ENCODE data around the gene CXXC4. TPM values are rescaled to one million over a fixed set of nuclear protein-coding genes. Genes with fewer than 3 reads are reported as not detected.

Gene CXXC4
- total RNA-seq, 3 donors from 2014 or later (not counting 1 experiment from before 2014, with no cell fraction given), result 0.77 to 2.1 (median 0.82) TPM

- Histone ChIP-seq H3K4me3 (ENCODE audit: low read length) (no peak overlapping the region), H3K36me3 (ENCODE audit: control insufficient read depth, insufficient read depth, low read length) (no peaks in the 10 kb centered on the region), H3K27me3 (ENCODE audit: control insufficient read depth, insufficient read depth, low read length) (no peaks in the 10 kb centered on the region), H3K9me3 (ENCODE audit: control insufficient read depth, insufficient read depth, low read length) (no peaks in the 10 kb centered on the region), H3K27ac (ENCODE audit: low read length) (no peak overlapping the region), H3K4me1 (ENCODE audit: control insufficient read depth, insufficient read depth, low read length) (no peaks in the 10 kb centered on the region)
- ATAC-seq (no peak), DNase-seq (no peak)
- H3K4me1 Mint-ChIP-seq, result no peaks in the 10 kb centered on the region
- intact Hi-C loops (cut with micrococcal nuclease), result no loop called here
- H3K27ac Mint-ChIP-seq, result no peak overlapping the region
- H3K27me3 Mint-ChIP-seq (ENCODE audit: low read depth in 2 of 2), result no peaks in the 10 kb centered on the region
- H3K36me3 Mint-ChIP-seq, result no peaks in the 10 kb centered on the region
- H3K9me3 Mint-ChIP-seq, result peaks cover 0 to 3% of the 10 kb centered on the region in 2 donors
- no peak overlapping the region for H3K4me3 Mint-ChIP-seq
- 94% methylated on average over 5 of the region's 5 CpGs for WGBS (ENCODE audit: insufficient coverage)
- no peak for TF ChIP-seq CTCF (IDR thresholded peaks at IDR 0.05)
Measured at GRCh38 chr4:104465619-104466018, 29.1 kb downstream of the CXXC4 start.

GRCh38 chr4:104465201-104465600 is 29.5 kb downstream of the CXXC4 start:
- Histone ChIP-seq H3K4me3 (ENCODE audit: low read length) (no peak overlapping the region), H3K4me1 (ENCODE audit: control insufficient read depth, insufficient read depth, low read length) (no peaks in the 10 kb centered on the region), H3K36me3 (ENCODE audit: control insufficient read depth, insufficient read depth, low read length) (no peaks in the 10 kb centered on the region), H3K9me3 (ENCODE audit: control insufficient read depth, insufficient read depth, low read length) (no peaks in the 10 kb centered on the region), H3K27me3 (ENCODE audit: control insufficient read depth, insufficient read depth, low read length) (no peaks in the 10 kb centered on the region), H3K27ac (ENCODE audit: low read length) (no peak overlapping the region)
- ATAC-seq (no peak), DNase-seq (no peak)
- H3K27ac Mint-ChIP-seq, result no peak overlapping the region
- no peaks in the 10 kb centered on the region for H3K4me1 Mint-ChIP-seq
- no peaks in the 10 kb centered on the region for H3K27me3 Mint-ChIP-seq (ENCODE audit: low read depth in 2 of 2)
- H3K9me3 Mint-ChIP-seq, result peaks cover 0 to 3% of the 10 kb centered on the region in 2 donors
- no peak overlapping the region for H3K4me3 Mint-ChIP-seq
- TF ChIP-seq CTCF (IDR thresholded peaks at IDR 0.05), result no peak
- intact Hi-C loops (cut with micrococcal nuclease), result no loop called here
- H3K36me3 Mint-ChIP-seq, result no peaks in the 10 kb centered on the region
- no CpG with 5 or more reads among the region's 1 CpG for WGBS (ENCODE audit: insufficient coverage)

- no peaks in the 10 kb centered on the region for H3K36me3 Mint-ChIP-seq
- no peaks in the 10 kb centered on the region for H3K4me1 Mint-ChIP-seq
- no peak overlapping the region for H3K4me3 ChIP-seq (ENCODE audit: low read length)
- H3K4me1 ChIP-seq (ENCODE audit: control insufficient read depth, insufficient read depth, low read length), result no peaks in the 10 kb centered on the region
- H3K27me3 ChIP-seq (ENCODE audit: control insufficient read depth, insufficient read depth, low read length), result no peaks in the 10 kb centered on the region
- intact Hi-C loops (cut with micrococcal nuclease), result no loop called here
- H3K36me3 ChIP-seq (ENCODE audit: control insufficient read depth, insufficient read depth, low read length), result no peaks in the 10 kb centered on the region
- ATAC-seq (no peak), DNase-seq (no peak)
- H3K9me3 ChIP-seq (ENCODE audit: control insufficient read depth, insufficient read depth, low read length), result no peaks in the 10 kb centered on the region
- H3K27ac Mint-ChIP-seq, result no peak overlapping the region
- no peak for TF ChIP-seq CTCF (IDR thresholded peaks at IDR 0.05)
- no peak overlapping the region for H3K4me3 Mint-ChIP-seq
- H3K9me3 Mint-ChIP-seq, result peaks cover 0 to 5% of the 10 kb centered on the region in 2 donors
- no peak overlapping the region for H3K27ac ChIP-seq (ENCODE audit: low read length)
- H3K27me3 Mint-ChIP-seq (ENCODE audit: low read depth in 2 of 2), result peaks cover 0 to 2% of the 10 kb centered on the region in 2 donors
Measured at GRCh38 chr4:104462641-104463040, 32.1 kb downstream of the CXXC4 start.

GRCh38 chr4:104457308-104457981 is 37.2 kb downstream of the CXXC4 start:
- no peaks in the 10 kb centered on the region for H3K36me3 ChIP-seq (ENCODE audit: control insufficient read depth, insufficient read depth, low read length)
- no peak overlapping the region for H3K4me3 ChIP-seq (ENCODE audit: low read length)
- Mint-ChIP-seq H3K27ac (no peak overlapping the region), H3K4me1 (no peaks in the 10 kb centered on the region), H3K4me3 (no peak overlapping the region), H3K27me3 (ENCODE audit: low read depth in 2 of 2) (peaks cover 0 to 2% of the 10 kb centered on the region in 2 donors), H3K36me3 (no peaks in the 10 kb centered on the region), H3K9me3 (peaks cover 2% of the 10 kb centered on the region in 2 donors)
- H3K9me3 ChIP-seq (ENCODE audit: control insufficient read depth, insufficient read depth, low read length), result no peaks in the 10 kb centered on the region
- intact Hi-C loops (cut with micrococcal nuclease), result no loop called here
- no peak for DNase-seq
- TF ChIP-seq CTCF (IDR thresholded peaks at IDR 0.05), result no peak
- no peak overlapping the region for H3K27ac ChIP-seq (ENCODE audit: low read length)
- no peak for ATAC-seq
- no peaks in the 10 kb centered on the region for H3K27me3 ChIP-seq (ENCODE audit: control insufficient read depth, insufficient read depth, low read length)
- WGBS (ENCODE audit: insufficient coverage), result 43% methylated on average over 2 of the region's 2 CpGs
- H3K4me1 ChIP-seq (ENCODE audit: control insufficient read depth, insufficient read depth, low read length), result no peaks in the 10 kb centered on the region

Measured in natural killer cell (primary cell).